HEK293T (cell line): Measurements from ENCODE around the gene PHACTR2.

Source experiments
- CTCF ChIA-PET: fragments of 350-600 bp; formaldehyde crosslinking; extraction: SDS; loops from one replicate; lab custom pipeline; 2021; ENCODE audit warnings: antibody characterized with exemption, inconsistent platforms; lab: Yijun Ruan, JAX
- POLR2A ChIA-PET: fragments of 350-600 bp; formaldehyde crosslinking; extraction: SDS; loops from one replicate; lab custom pipeline; 2020; ENCODE audit warnings: antibody characterized with exemption, inconsistent platforms; lab: Yijun Ruan, JAX
- DNase-seq: peaks from one replicate; pipeline ENCODE4 v3.0.0; 2012; ENCODE audit warnings: mixed read lengths; ENCODE audit errors: extremely low spot score
- ARNT ChIP-seq: fragments of 450-650 bp; IDR thresholded peaks from 2 replicates; pipeline ENCODE4 v1.6.1; 2017; ENCODE audit warnings: mild to moderate bottlenecking
- BHLHE40 ChIP-seq: fragments of 450-650 bp; IDR thresholded peaks from 2 replicates; pipeline ENCODE4 v1.6.1; 2016; ENCODE audit warnings: mild to moderate bottlenecking, moderate library complexity, borderline replicate concordance
- CTBP1 ChIP-seq: fragments of 450-650 bp; IDR thresholded peaks from 2 replicates; pipeline ENCODE4 v1.6.1; 2016; ENCODE audit warnings: borderline replicate concordance
- ELF4 ChIP-seq: fragments of 450-650 bp; IDR thresholded peaks from 2 replicates; pipeline ENCODE4 v1.6.1; 2017; ENCODE audit warnings: antibody characterized with exemption
- FOXA1 ChIP-seq: fragments of 450-650 bp; IDR thresholded peaks from 2 replicates; pipeline ENCODE4 v1.6.1; 2016; ENCODE audit warnings: mild to moderate bottlenecking
- FOXK2 ChIP-seq: fragments of 450-650 bp; IDR thresholded peaks from 2 replicates; pipeline ENCODE4 v1.6.1; 2016; ENCODE audit warnings: mild to moderate bottlenecking
- FOXM1 ChIP-seq: fragments of 450-650 bp; IDR thresholded peaks from 2 replicates; pipeline ENCODE4 v1.6.1; 2017; ENCODE audit warnings: mild to moderate bottlenecking, borderline replicate concordance
- HDGF ChIP-seq: fragments of 450-650 bp; IDR thresholded peaks from 2 replicates; pipeline ENCODE4 v1.6.1; 2017; ENCODE audit warnings: antibody characterized with exemption, borderline replicate concordance
- L3MBTL2 ChIP-seq: fragments of 450-650 bp; conservative IDR thresholded peaks from 2 replicates; pipeline ENCODE4 v1.6.1; 2016; ENCODE audit warnings: mild to moderate bottlenecking
- LEF1 ChIP-seq: fragments of 450-650 bp; IDR thresholded peaks from 2 replicates; pipeline ENCODE4 v1.6.1; 2017; ENCODE audit warnings: mild to moderate bottlenecking, borderline replicate concordance
- NFRKB ChIP-seq: fragments of 450-650 bp; IDR thresholded peaks from 2 replicates; pipeline ENCODE4 v1.6.1; 2016; ENCODE audit warnings: mild to moderate bottlenecking, moderate library complexity
- SP1 ChIP-seq: fragments of 450-650 bp; IDR thresholded peaks from 2 replicates; pipeline ENCODE4 v1.6.1; 2017
- SUZ12 ChIP-seq: fragments of 450-650 bp; IDR thresholded peaks from 2 replicates; pipeline ENCODE4 v1.6.1; 2016; ENCODE audit warnings: mild to moderate bottlenecking
- TARDBP ChIP-seq: fragments of 450-650 bp; IDR thresholded peaks from 2 replicates; pipeline ENCODE4 v1.6.1; 2016
- ZNF384 ChIP-seq: fragments of 450-650 bp; IDR thresholded peaks from 2 replicates; pipeline ENCODE4 v1.6.1; 2016
- TF ChIP-seq, protein P1 (sequence below): fragments of 450-650 bp; IDR thresholded peaks from 2 replicates; pipeline ENCODE4 v1.6.1; 2016

PHACTR2 gene

DNA sequence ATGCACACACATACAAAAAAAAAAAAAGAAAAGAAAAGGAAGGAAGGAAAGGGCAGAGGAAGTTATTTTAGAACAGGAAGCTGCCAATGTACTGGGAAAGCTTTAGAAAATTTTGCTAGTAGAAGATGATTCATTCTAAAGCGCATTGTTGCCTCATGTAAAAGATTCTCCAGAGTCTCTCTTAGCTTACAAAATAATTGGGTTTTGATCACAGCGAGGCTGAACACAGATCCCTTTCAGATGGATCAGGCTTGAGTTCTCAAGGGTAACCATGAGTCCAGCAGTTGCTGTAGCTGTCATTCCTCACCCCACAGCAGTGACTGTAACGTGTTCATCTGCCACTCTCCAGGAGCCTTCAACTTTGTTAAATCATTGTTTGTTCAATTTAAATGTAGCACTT is 81.9 kb downstream of the PHACTR2 start:
- TF ChIP-seq, protein P1, sequence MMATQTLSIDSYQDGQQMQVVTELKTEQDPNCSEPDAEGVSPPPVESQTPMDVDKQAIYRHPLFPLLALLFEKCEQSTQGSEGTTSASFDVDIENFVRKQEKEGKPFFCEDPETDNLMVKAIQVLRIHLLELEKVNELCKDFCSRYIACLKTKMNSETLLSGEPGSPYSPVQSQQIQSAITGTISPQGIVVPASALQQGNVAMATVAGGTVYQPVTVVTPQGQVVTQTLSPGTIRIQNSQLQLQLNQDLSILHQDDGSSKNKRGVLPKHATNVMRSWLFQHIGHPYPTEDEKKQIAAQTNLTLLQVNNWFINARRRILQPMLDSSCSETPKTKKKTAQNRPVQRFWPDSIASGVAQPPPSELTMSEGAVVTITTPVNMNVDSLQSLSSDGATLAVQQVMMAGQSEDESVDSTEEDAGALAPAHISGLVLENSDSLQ: no peak
- TF ChIP-seq FOXA1 (no peak), NFRKB (no peak)
- DNase-seq: no peak
- CTCF ChIA-PET: no interaction called here
- POLR2A ChIA-PET: no interaction called here

DNA sequence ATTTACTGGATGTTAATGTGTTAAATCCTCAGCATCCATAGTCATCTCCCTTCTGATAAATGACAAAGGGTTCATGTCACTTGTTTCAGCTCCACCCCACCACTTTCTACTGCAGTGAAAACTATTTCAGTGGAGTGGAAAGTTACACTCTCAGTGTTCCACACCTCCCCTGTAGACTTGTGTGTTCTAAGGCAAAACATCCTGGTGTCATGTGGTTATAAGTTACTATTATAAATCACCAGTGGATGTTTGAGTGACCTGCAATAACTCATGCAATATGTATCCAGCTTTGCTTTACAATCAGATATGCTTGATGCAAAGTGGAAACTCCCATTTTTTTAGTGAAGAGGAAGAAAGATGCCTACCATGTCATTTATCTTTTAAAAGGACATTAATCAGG is 83.3 kb downstream of the PHACTR2 start:
- ChIA-PET CTCF (no interaction called here), POLR2A (no interaction called here)
- no peak for DNase-seq
- TF ChIP-seq HDGF: no peak
- no peak for TF ChIP-seq NFRKB
- TF ChIP-seq CTBP1: no peak
- TF ChIP-seq FOXM1: no peak
- TF ChIP-seq ELF4: no peak

DNA sequence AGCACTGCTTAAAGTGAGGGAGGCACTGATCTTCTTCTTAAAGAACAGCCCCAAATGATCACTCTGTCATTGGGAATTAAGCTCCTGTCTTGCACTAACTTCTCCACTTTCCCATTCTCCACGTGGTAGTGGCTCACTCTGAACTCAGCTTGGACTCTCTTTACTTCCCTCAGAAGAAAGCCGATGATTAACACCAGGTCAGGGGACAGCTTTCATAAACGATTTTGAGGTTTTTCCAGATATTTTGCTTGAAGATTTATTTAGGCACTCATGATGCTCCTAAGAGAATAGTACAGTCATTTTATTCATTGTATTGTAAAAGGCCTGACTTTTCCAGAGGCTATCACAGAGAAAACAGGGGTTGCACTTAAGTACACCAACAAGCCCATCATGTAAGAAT is 84.4 kb downstream of the PHACTR2 start:
- ChIA-PET CTCF (interaction anchor here (0.7 kb wide), 1 partner anchor 751 kb away, joined by 5 read pairs; no protein-coding TSS in a partner anchor), POLR2A (no interaction called here)
- no peak for DNase-seq
- TF ChIP-seq FOXA1 (no peak), CTBP1 (no peak), ELF4 (no peak), SP1 (no peak), L3MBTL2 (no peak), FOXM1 (no peak), SUZ12 (no peak), FOXK2 (no peak), LEF1 (no peak), ZNF384 (no peak), BHLHE40 (no peak), ARNT (no peak), TARDBP (no peak), NFRKB (no peak), HDGF (no peak)
- TF ChIP-seq, protein P1: no peak

DNA sequence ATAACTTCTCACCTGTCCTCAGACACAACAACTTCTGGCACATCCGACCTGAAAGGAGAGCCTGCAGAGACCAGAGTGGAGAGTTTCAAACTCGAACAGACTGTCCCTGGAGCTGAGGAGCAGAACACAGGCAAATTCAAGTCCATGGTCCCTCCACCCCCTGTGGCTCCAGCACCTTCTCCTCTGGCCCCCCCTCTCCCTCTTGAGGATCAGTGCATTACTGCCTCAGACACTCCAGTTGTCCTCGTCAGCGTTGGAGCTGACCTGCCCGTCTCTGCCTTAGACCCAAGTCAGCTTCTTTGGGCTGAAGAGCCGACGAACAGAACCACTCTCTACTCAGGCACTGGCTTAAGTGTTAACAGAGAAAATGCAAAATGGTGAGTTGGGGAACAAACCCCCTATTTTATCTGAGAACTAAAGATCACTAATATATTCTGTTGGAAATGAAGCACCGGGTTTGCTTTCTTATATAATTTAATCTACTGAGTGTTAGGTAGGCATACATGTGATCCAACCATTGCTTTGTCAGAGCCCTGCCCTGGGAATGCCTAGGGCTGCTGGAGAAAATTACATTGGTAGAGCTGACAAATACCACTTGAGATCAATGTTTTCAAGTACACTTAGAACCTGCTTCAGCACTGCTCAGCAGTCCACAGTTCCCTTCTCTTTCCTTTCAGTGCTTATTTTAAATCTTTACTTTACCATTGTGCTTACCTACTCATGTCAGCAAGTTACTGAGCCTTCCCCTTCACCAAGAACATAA is 87.8 kb downstream of the PHACTR2 start:
- CTCF ChIA-PET: no interaction called here
- DNase-seq: no peak
- POLR2A ChIA-PET: no interaction called here
- TF ChIP-seq TARDBP (no peak), FOXK2 (no peak), LEF1 (no peak), FOXM1 (no peak)

DNA sequence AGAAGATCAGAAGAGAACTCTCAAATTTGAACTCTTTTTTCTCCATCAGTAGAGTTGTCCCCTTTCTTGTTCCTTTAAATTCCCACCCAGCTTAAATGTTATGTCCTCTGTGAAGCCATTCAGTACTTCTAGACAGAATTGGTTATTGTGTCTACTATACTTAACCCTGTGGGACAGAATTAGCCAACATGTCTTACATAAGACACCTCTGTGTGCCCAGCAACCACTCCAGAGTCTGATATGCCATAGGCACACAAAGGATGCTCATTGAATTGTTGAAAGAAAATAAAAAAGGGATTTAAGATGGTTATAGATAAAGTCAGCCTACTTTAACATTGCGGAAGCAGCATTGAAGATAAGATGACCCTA is 88.4 kb downstream of the PHACTR2 start:
- ChIA-PET POLR2A (no interaction called here), CTCF (no interaction called here)
- no peak for DNase-seq
- TF ChIP-seq LEF1 (no peak), FOXK2 (no peak), ARNT (no peak), SP1 (no peak), FOXM1 (no peak), TARDBP (no peak), ZNF384 (no peak), FOXA1 (no peak), HDGF (no peak), L3MBTL2 (no peak), NFRKB (no peak), CTBP1 (no peak)
- TF ChIP-seq, protein P1: no peak

DNA sequence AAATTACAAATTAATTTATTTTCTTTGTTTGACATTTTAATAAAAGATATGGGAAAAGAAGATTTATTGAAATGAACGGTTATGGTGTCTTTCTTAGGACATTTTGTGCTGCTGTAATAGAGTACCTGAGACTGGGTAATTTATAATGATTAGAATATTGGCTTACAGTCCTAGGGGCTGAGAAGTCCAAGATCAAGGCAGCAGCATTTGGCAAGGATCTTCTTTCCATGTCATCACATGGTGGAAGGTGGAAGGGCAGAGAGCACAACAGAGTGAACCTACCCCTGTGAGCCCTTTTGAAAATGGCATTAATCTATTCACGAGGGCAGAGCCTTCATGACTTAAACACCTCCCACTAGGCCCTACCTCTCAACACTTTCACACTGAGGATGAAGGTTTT is 89.7 kb downstream of the PHACTR2 start:
- no peak for TF ChIP-seq FOXK2
- no peak for TF ChIP-seq TARDBP
- TF ChIP-seq SP1: no peak
- TF ChIP-seq FOXM1: no peak
- TF ChIP-seq SUZ12: no peak
- no peak for TF ChIP-seq LEF1
- TF ChIP-seq BHLHE40: no peak
- TF ChIP-seq FOXA1: no peak
- no peak for TF ChIP-seq ZNF384
- no peak for TF ChIP-seq HDGF
- TF ChIP-seq, protein P1: no peak
- no peak for TF ChIP-seq ARNT
- TF ChIP-seq NFRKB: no peak
- ChIA-PET POLR2A (no interaction called here), CTCF (no interaction called here)
- no peak for DNase-seq
